Stomach (tissue), 9 donors: Measurements from ENCODE around the gene RNF43. TPM values are rescaled to one million over a fixed set of nuclear protein-coding genes. Genes with fewer than 3 reads are reported as not detected.

Experiments
- DNase-seq, 2 donors: peaks; one replicate each; pipeline versions ENCODE4 v3.0.0 to v3.0.0-alpha.2; 2013 to 2019
- H3K27ac ChIP-seq, 5 donors: fragments of 200-600 bp in 4 of 5; sonication (generic) in 4 of 5; one replicate each; pipeline ENCODE4 v1.5.1; 2013 to 2019; ENCODE audit warnings: mild to moderate bottlenecking in 1 of 5, moderate library complexity in 1 of 5
- H3K27me3 ChIP-seq, 3 donors: fragments of 200-600 bp; sonication (generic); one replicate each; pipeline ENCODE4 v1.5.1; 2017 to 2019; ENCODE audit warnings: mixed run types in 1 of 3
- H3K36me3 ChIP-seq, 4 donors: fragments of 200-600 bp; sonication (generic); 1 replicate in 3 of 4; 2 replicates in 1 of 4; pipeline ENCODE4 v1.5.1; 2016 to 2019
- H3K4me1 ChIP-seq, 4 donors: fragments of 200-600 bp; sonication (generic); one replicate each; pipeline ENCODE4 v1.5.1; 2016 to 2019
- H3K4me3 ChIP-seq, 4 donors: fragments of 200-600 bp; sonication (generic) in 3 of 4; one replicate each; pipeline ENCODE4 v1.5.1; 2016 to 2019; ENCODE audit warnings: mild to moderate bottlenecking in 1 of 4
- H3K9me3 ChIP-seq, 4 donors: fragments of 200-600 bp; sonication (generic); one replicate each; pipeline ENCODE4 v1.5.1; 2016 to 2019
- EP300 ChIP-seq: sonication (generic); formaldehyde crosslinking; IDR thresholded peaks from one replicate; pipeline ENCODE4 v1.6.1; 2017; ENCODE audit warnings: antibody characterized with exemption
- POLR2A ChIP-seq, 4 donors: fragments of 450-650 bp; IDR thresholded peaks; one replicate each; pipeline ENCODE4 v1.6.1; 2016; ENCODE audit warnings: antibody characterized with exemption in 4 of 4, control low read depth in 2 of 4, mild to moderate bottlenecking in 1 of 4, moderate library complexity in 1 of 4
- POLR2AphosphoS5 ChIP-seq, 3 donors: sonication (generic); formaldehyde crosslinking; IDR thresholded peaks; one replicate each; pipeline ENCODE4 v1.6.1; 2016; ENCODE audit warnings: antibody characterized with exemption in 3 of 3
- WGBS, 5 donors: extraction: QIAGEN DNeasy Blood & Tissue Kit in 3 of 5; methylation state at CpG; one replicate each; pipeline versions ENCODE4 v1.1.5 to v1.1.7; 2013 to 2018; 5-methylcytosine and 5-hydroxymethylcytosine counted together
- intact Hi-C: fragments of 100-400 bp; cut with DNase I; formaldehyde crosslinking; loops from one replicate; pipeline ENCODE4 v1.15.1; 2023; ENCODE audit warnings: low total_unique reads
- polyA plus RNA-seq, 3 donors: library from polyadenylated mRNA; stranded (reverse); fragments of 200-250 nt; gene quantifications; one replicate each; pipeline ENCODE4 v1.2.3, GENCODE V29; 2013
- total RNA-seq, 5 donors: library from RNA; depleted of rRNA; stranded (reverse); fragments of >200 nt; gene quantifications; one replicate each; pipeline versions ENCODE4 v1.1.0 to v1.2.3, GENCODE V29; 2014 to 2016
- TF ChIP-seq, protein P1 (sequence below), 7 experiments: fragments of 450-650 bp in 4 of 7; fragments of 200-600 bp in 3 of 7; sonication (generic) in 3 of 7; IDR thresholded peaks; one replicate each; pipeline ENCODE4 v1.5.1; 2016 to 2019; ENCODE audit warnings: antibody characterized with exemption in 7 of 7, control low read depth in 2 of 7, mild to moderate bottlenecking in 1 of 7
- donor health status: healthy with polysubstance abuse.
- donor health status: Bipolar disorder and iron deficiency.
- donor health status: healthy.

Gene RNF43
- total and polyA plus RNA-seq, 8 donors, result 0.92 to 269 (median 6.6) TPM

DNA sequence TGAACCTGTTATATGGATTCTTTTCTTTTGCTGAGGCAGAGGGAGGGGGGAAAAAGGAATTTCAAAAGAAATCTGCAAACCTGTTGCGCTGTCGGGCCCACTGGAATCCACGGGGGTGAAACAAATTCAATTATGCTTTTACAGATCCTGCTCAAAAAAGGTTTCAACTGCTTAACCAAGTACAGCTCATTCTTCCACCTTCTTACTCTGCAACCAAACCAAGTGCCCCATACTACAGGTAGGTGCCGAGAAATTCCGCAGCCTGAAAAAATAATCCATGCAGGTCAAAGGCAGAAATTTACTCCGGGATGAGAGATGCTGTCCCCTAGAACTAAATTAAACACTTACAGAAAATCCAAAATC, 416 bp downstream of the RNF43 start:
- Histone ChIP-seq H3K27ac (peak overlapping the region; percentile 69 to 82 (median 79)), H3K36me3 (no peaks in the 10 kb centered on the region), H3K4me1 (peaks cover 0 to 24% (median 11%) of the 10 kb centered on the region in 4 donors), H3K4me3 (peak overlapping the region; percentile 26 to 47 (median 40)), H3K9me3 (no peaks in the 10 kb centered on the region), H3K27me3 (no peaks in the 10 kb centered on the region)
- intact Hi-C loops, result no loop called here
- WGBS, 5 donors, result 23 to 47% (median 27%) methylated on average over 6 of the region's 6 CpGs
- TF ChIP-seq, protein P1, sequence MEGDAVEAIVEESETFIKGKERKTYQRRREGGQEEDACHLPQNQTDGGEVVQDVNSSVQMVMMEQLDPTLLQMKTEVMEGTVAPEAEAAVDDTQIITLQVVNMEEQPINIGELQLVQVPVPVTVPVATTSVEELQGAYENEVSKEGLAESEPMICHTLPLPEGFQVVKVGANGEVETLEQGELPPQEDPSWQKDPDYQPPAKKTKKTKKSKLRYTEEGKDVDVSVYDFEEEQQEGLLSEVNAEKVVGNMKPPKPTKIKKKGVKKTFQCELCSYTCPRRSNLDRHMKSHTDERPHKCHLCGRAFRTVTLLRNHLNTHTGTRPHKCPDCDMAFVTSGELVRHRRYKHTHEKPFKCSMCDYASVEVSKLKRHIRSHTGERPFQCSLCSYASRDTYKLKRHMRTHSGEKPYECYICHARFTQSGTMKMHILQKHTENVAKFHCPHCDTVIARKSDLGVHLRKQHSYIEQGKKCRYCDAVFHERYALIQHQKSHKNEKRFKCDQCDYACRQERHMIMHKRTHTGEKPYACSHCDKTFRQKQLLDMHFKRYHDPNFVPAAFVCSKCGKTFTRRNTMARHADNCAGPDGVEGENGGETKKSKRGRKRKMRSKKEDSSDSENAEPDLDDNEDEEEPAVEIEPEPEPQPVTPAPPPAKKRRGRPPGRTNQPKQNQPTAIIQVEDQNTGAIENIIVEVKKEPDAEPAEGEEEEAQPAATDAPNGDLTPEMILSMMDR (IDR thresholded peaks at IDR 0.05), result no peak
- TF ChIP-seq POLR2AphosphoS5 (IDR thresholded peaks at IDR 0.05) (no peak), EP300 (no peak), POLR2A (IDR thresholded peaks at IDR 0.05) (no peak)
- DNase-seq, result peak in 1 of 2 donors; percentile 39

GRCh38 chr17:58416396-58416795, 938 bp downstream of the RNF43 start:
- Histone ChIP-seq H3K27ac (peak overlapping the region in 4 of 5 donors; percentile 78 to 82 (median 80)), H3K4me3 (peak overlapping the region; percentile 26 to 47 (median 40)), H3K9me3 (no peaks in the 10 kb centered on the region), H3K27me3 (no peaks in the 10 kb centered on the region), H3K36me3 (no peaks in the 10 kb centered on the region), H3K4me1 (peaks cover 0 to 26% (median 11%) of the 10 kb centered on the region in 4 donors)
- intact Hi-C loops, result no loop called here
- WGBS, 5 donors, result 37 to 55% (median 43%) methylated on average over 4 of the region's 4 CpGs
- TF ChIP-seq POLR2AphosphoS5 (IDR thresholded peaks at IDR 0.05) (no peak), EP300 (no peak), POLR2A (IDR thresholded peaks at IDR 0.05) (no peak)
- TF ChIP-seq, protein P1 (IDR thresholded peaks at IDR 0.05), result no peak
- DNase-seq, result no peak

DNA sequence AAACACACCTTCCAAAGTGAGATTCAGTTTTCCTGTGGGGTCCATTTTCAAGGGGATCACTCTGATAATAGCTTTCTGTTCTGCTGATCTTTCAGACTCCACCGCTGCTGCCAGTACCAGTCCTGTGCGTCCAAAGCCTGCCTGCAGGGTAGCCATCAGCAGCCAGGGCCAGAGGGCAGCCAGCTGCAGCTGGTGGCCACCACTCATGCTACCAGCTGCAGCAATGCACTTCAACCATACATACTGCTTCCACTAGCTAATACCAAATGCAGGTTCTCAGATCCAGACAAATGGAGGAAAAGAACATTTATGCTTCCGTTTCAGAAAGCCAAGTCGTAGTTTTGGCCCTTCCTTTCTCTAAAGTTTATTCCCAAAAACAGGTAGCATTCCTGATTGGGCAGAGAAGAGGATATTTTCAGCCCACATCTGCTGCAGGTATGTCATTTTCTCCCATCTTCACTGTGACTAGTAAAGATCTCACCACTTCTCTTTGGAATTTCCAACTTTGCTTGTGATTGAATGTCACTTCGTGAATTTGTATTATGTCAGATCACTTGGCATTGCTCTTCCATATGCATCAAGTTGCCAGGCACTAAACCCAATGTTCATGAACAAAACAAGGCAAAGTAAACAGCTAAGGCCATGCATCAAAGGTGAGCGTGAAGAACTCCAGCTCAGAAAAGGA, 1.8 kb downstream of the RNF43 start:
- intact Hi-C loops, result no loop called here
- no peak for TF ChIP-seq EP300
- TF ChIP-seq POLR2AphosphoS5 (IDR thresholded peaks at IDR 0.05), result no peak
- TF ChIP-seq POLR2A (IDR thresholded peaks at IDR 0.05), result no peak
- TF ChIP-seq, protein P1 (IDR thresholded peaks at IDR 0.05), result peak in 1 of 7 experiments; percentile 32
- no peaks in the 10 kb centered on the region for H3K36me3 ChIP-seq
- H3K27me3 ChIP-seq, result no peaks in the 10 kb centered on the region
- H3K4me1 ChIP-seq, result peaks cover 0 to 26% (median 11%) of the 10 kb centered on the region in 4 donors
- DNase-seq, result peak; percentile 65 to 66
- WGBS, 5 donors, result 31 to 56% (median 48%) methylated on average over 6 of the region's 6 CpGs
- peak overlapping the region; percentile 26 to 47 (median 40) for H3K4me3 ChIP-seq
- peak overlapping the region; percentile 34 to 82 (median 78) for H3K27ac ChIP-seq
- no peaks in the 10 kb centered on the region for H3K9me3 ChIP-seq

DNA sequence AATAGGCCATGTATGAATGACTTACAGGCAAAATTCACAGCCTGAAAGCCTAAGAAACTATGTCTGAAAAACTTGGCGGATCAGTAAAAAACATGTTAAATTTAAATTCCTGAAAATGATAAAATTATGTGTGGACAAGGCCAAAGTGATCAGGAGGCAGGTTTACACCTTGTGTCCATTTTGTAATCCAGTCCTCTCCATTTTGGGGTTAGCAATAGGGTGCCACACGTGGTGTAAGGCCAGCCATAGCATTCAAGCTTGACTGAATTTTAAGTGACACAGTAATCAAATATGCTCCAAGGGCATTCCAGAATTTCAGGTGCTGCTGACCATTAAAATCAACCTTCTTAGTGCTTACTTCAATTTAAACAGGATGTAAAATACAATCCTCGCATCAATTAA, 2.7 kb downstream of the RNF43 start:
- intact Hi-C loops, result no loop called here
- Histone ChIP-seq H3K9me3 (no peaks in the 10 kb centered on the region), H3K27me3 (no peaks in the 10 kb centered on the region), H3K4me3 (peak overlapping the region in 3 of 4 donors; percentile 26 to 43 (median 37)), H3K4me1 (peaks cover 0 to 26% (median 11%) of the 10 kb centered on the region in 4 donors), H3K27ac (peak overlapping the region in 4 of 5 donors; percentile 34 to 82 (median 58)), H3K36me3 (no peaks in the 10 kb centered on the region)
- 39 to 64% (median 44%) methylated on average over 3 of the region's 3 CpGs for WGBS, 5 donors
- no peak for TF ChIP-seq EP300
- TF ChIP-seq POLR2A (IDR thresholded peaks at IDR 0.05), result no peak
- no peak for TF ChIP-seq POLR2AphosphoS5 (IDR thresholded peaks at IDR 0.05)
- TF ChIP-seq, protein P1 (IDR thresholded peaks at IDR 0.05), result no peak
- DNase-seq, result peak in 1 of 2 donors; percentile 54
